HT1080 (cell line): ENCODE data around the gene SNAP91. TPM values are rescaled to one million over a fixed set of nuclear protein-coding genes. Genes with fewer than 3 reads are reported as not detected.
"Not testable (repeated sequence)": the region's sequence is repeated elsewhere in the genome, so short reads cannot be mapped to it uniquely, and the experiment has no call there.

Experiments used
- DNase-seq: peaks from one replicate; pipeline ENCODE4 v3.0.0-alpha.2; 2015; ENCODE audit warnings: low read depth
- total RNA-seq: library from RNA; depleted of rRNA; stranded (reverse); fragments of >200 nt; shearing (Covaris generic); gene quantifications from 2 replicates; pipeline ENCODE4 v1.2.3, GENCODE V29; 2014

The SNAP91 gene
- total RNA-seq, 1 experiment from 2014 or later: 0.24 TPM

- DNase-seq: no peak
Measured at GRCh38 chr6:83633609-83634008, 75.3 kb downstream of the SNAP91 start.

- DNase-seq: no peak
Measured at GRCh38 chr6:83633149-83633548, 75.8 kb downstream of the SNAP91 start.

GRCh38 chr6:83629908-83630307 lies 79.0 kb downstream of the SNAP91 start:
- DNase-seq: not testable (repeated sequence)

- DNase-seq: peak; percentile 20
Measured at GRCh38 chr6:83615025-83615999, 93.6 kb downstream of the SNAP91 start.

GRCh38 chr6:83613378-83613777 lies 95.5 kb downstream of the SNAP91 start:
- DNase-seq: no peak

- DNase-seq: no peak
Measured at GRCh38 chr6:83609248-83609647, 99.7 kb downstream of the SNAP91 start.

- DNase-seq: no peak
Measured at GRCh38 chr6:83605517-83605916, 103.4 kb downstream of the SNAP91 start.

GRCh38 chr6:83603551-83603950 lies 105.3 kb downstream of the SNAP91 start:
- DNase-seq: no peak

GRCh38 chr6:83601119-83601518 lies 107.8 kb downstream of the SNAP91 start:
- no peak for DNase-seq

- DNase-seq: no peak
Measured at GRCh38 chr6:83600459-83600858, 108.4 kb downstream of the SNAP91 start.

- DNase-seq: no peak
Measured at GRCh38 chr6:83597511-83597910, 111.4 kb downstream of the SNAP91 start.

GRCh38 chr6:83597051-83597450 lies 111.8 kb downstream of the SNAP91 start:
- no peak for DNase-seq

GRCh38 chr6:83594941-83595340 lies 114.0 kb downstream of the SNAP91 start:
- no peak for DNase-seq

GRCh38 chr6:83593395-83593785 lies 115.5 kb downstream of the SNAP91 start:
- DNase-seq: no peak

GRCh38 chr6:83592770-83593394 lies 116.0 kb downstream of the SNAP91 start:
- peak; percentile 46 for DNase-seq

- peak; percentile 28 for DNase-seq
Measured at GRCh38 chr6:83590416-83590815, 118.5 kb downstream of the SNAP91 start.

GRCh38 chr6:83589076-83589475 lies 119.8 kb downstream of the SNAP91 start:
- no peak for DNase-seq

- DNase-seq: no peak
Measured at GRCh38 chr6:83578057-83578456, 130.8 kb downstream of the SNAP91 start.

GRCh38 chr6:83574783-83575182 lies 134.1 kb downstream of the SNAP91 start:
- no peak for DNase-seq

- peak; percentile 36 for DNase-seq
Measured at GRCh38 chr6:83571663-83572185, 137.2 kb downstream of the SNAP91 start.

- no peak for DNase-seq
Measured at GRCh38 chr6:83558975-83559374, 149.9 kb downstream of the SNAP91 start.

- DNase-seq: no peak
Measured at GRCh38 chr6:83556871-83557270, 152.0 kb downstream of the SNAP91 start.
